PFSK-1 (cell line): ENCODE data around the gene NUP98.

Source experiments
- POLR2AphosphoS5 ChIP-seq: IDR thresholded peaks from 2 replicates; pipeline ENCODE4 v1.6.1; 2012; ENCODE audit warnings: low read depth, mild to moderate bottlenecking, control low read depth, low read length, moderate library complexity
- REST ChIP-seq, 2 experiments: IDR thresholded peaks; 2 replicates each; pipeline versions ENCODE4 v1.6.1 to v1.8.0; 2011 to 2012; ENCODE audit warnings: low read depth in 2 of 2, low read length in 2 of 2, control low read depth in 1 of 2, inconsistent platforms in 1 of 2, mild to moderate bottlenecking in 1 of 2, moderate library complexity in 1 of 2; ENCODE audit not compliant: insufficient read depth in 1 of 2
- TAF1 ChIP-seq: IDR thresholded peaks from 2 replicates; pipeline ENCODE4 v1.6.1; 2012; ENCODE audit warnings: low read length, control low read depth, borderline replicate concordance; ENCODE audit not compliant: insufficient read depth

- TF ChIP-seq REST (IDR thresholded peaks at IDR 0.05; ENCODE audit: insufficient read depth in 1 of 2, low read depth in 2 of 2, low read length in 2 of 2) (no peak), POLR2AphosphoS5 (no peak), TAF1 (no peak)
Measured at GRCh38 chr11:3635641-3636375, 161.5 kb downstream of the NUP98 start.
